ENCODE measurements around the gene GPR84. TPM values are rescaled to one million over a fixed set of nuclear protein-coding genes. Genes with fewer than 3 reads are reported as not detected.

GPR84 gene
- total and polyA plus RNA-seq, 9 of the 15 experiments (the other 6 are each of a cell fraction or from before 2014, with no cell fraction given) = 0.07 to 0.18 (median 0.11) TPM; not detected in 5

DNA sequence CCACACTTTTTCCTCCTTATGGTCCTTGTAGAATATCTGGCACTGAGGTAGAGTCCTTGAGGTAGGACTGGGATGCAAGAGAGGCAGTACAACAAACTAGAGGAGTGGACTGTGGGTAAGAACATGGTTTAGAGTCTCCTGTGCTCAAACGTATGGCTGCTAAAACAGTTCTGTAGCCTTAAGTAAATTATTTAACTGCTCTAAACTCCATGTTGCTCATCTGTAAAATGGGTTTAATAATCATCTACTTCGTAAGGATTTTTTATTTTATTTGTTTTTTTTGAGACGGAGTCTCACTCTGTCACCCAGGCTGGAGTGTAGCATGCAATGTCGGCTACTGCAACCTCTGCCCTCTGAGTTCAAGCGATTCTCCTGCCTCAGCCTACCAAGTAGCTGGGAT, 42.9 kb downstream of the GPR84 start:
- no peak for DNase-seq (ENCODE audit: extremely low read depth in 1 of 4, low spot score in 3 of 4)
- Histone ChIP-seq H3K9ac (ENCODE audit: insufficient read depth in 1 of 2, low read depth in 2 of 2, low read length in 2 of 2) (no peak overlapping the region), H3K27ac (ENCODE audit: extremely low read depth, low read depth, low read length) (no peak overlapping the region; the same call in 2 of the 3 replicates), H3K9me1 (ENCODE audit: control insufficient read depth, insufficient read depth, low read length) (no peaks in the 10 kb centered on the region), H3K36me3 (ENCODE audit: control insufficient read depth, insufficient read depth, low read length) (no peaks in the 10 kb centered on the region), H3K4me1 (replicated peaks in 1 of 2; ENCODE audit: control insufficient read depth in 2 of 2, insufficient read depth in 2 of 2, low read length in 2 of 2) (peaks cover 9 to 36% of the 10 kb centered on the region in 2 experiments; a peak in 4 of 5 replicates), H3K79me2 (ENCODE audit: control insufficient read depth, insufficient read depth, low read length) (peaks cover 25% of the 10 kb centered on the region), H2AFZ (ENCODE audit: low read depth, low read length) (peak overlapping the region; percentile 46; the same call in 1 of the 2 replicates), H3K4me2 (ENCODE audit: insufficient read depth, low read length) (no peak overlapping the region), H4K20me1 (replicated peaks; ENCODE audit: control insufficient read depth, insufficient read depth, low read length) (no peaks in the 10 kb centered on the region), H3K9me3 (replicated peaks; ENCODE audit: control insufficient read depth, insufficient read depth, low read depth, low read length) (no peaks in the 10 kb centered on the region), H3K4me3 (no peak overlapping the region), H3K27me3 (ENCODE audit: control insufficient read depth in 2 of 2, insufficient read depth in 2 of 2, low read length in 2 of 2) (no peaks in the 10 kb centered on the region)
- ChIA-PET CTCF (ENCODE audit: low intra/inter-chr PET ratio) (no interaction called here), POLR2A (interaction anchor here (0.5 to 6.7 kb wide), 7 partner anchors 10 to 36 kb away, joined by 3 to 47 read pairs (median 3); no protein-coding TSS in a partner anchor)
- WGBS (ENCODE audit: insufficient coverage, low coverage, missing lambda C conversion rate) = 81% methylated on average over 5 of the region's 5 CpGs
- in situ Hi-C loops (cut with MboI) = no loop called here
- no peak for FAIRE-seq
- no peak for ATAC-seq
- BruUV-seq (replicated peaks) = no TSS peak
- intact Hi-C loops (cut with micrococcal nuclease) = no loop called here
- TF ChIP-seq PHB2 (IDR thresholded peaks at IDR 0.05; ENCODE audit: low read depth) (no peak), NELFE (IDR thresholded peaks at IDR 0.05; ENCODE audit: insufficient read depth, insufficient read length) (no peak), DNMT1 (IDR thresholded peaks at IDR 0.05) (no peak), ZNF3 (CRISPR knock-in tag; IDR thresholded peaks at IDR 0.05) (no peak), KAT8 (IDR thresholded peaks at IDR 0.05; ENCODE audit: low read depth) (no peak), PPARD (CRISPR knock-in tag; IDR thresholded peaks at IDR 0.05) (no peak), NCOA2 (IDR thresholded peaks at IDR 0.05; ENCODE audit: partially characterized antibody in 2 of 2) (no peak), SMARCA5 (IDR thresholded peaks at IDR 0.05) (0 out of 2 replicates have a peak, but pooled peaks have one; percentile 34), PHTF2 (CRISPR knock-in tag; IDR thresholded peaks at IDR 0.05) (no peak), RBM25 (IDR thresholded peaks at IDR 0.05; ENCODE audit: low read depth, low read length, severe bottlenecking) (peak; percentile 88), ARHGAP35 (IDR thresholded peaks at IDR 0.05; ENCODE audit: partially characterized antibody) (no peak)
- TF ChIP-seq, protein P1, sequence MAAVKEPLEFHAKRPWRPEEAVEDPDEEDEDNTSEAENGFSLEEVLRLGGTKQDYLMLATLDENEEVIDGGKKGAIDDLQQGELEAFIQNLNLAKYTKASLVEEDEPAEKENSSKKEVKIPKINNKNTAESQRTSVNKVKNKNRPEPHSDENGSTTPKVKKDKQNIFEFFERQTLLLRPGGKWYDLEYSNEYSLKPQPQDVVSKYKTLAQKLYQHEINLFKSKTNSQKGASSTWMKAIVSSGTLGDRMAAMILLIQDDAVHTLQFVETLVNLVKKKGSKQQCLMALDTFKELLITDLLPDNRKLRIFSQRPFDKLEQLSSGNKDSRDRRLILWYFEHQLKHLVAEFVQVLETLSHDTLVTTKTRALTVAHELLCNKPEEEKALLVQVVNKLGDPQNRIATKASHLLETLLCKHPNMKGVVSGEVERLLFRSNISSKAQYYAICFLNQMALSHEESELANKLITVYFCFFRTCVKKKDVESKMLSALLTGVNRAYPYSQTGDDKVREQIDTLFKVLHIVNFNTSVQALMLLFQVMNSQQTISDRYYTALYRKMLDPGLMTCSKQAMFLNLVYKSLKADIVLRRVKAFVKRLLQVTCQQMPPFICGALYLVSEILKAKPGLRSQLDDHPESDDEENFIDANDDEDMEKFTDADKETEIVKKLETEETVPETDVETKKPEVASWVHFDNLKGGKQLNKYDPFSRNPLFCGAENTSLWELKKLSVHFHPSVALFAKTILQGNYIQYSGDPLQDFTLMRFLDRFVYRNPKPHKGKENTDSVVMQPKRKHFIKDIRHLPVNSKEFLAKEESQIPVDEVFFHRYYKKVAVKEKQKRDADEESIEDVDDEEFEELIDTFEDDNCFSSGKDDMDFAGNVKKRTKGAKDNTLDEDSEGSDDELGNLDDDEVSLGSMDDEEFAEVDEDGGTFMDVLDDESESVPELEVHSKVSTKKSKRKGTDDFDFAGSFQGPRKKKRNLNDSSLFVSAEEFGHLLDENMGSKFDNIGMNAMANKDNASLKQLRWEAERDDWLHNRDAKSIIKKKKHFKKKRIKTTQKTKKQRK (IDR thresholded peaks at IDR 0.05; ENCODE audit: borderline replicate concordance, low read depth, low read length) = no peak
- TF ChIP-seq, protein P2, sequence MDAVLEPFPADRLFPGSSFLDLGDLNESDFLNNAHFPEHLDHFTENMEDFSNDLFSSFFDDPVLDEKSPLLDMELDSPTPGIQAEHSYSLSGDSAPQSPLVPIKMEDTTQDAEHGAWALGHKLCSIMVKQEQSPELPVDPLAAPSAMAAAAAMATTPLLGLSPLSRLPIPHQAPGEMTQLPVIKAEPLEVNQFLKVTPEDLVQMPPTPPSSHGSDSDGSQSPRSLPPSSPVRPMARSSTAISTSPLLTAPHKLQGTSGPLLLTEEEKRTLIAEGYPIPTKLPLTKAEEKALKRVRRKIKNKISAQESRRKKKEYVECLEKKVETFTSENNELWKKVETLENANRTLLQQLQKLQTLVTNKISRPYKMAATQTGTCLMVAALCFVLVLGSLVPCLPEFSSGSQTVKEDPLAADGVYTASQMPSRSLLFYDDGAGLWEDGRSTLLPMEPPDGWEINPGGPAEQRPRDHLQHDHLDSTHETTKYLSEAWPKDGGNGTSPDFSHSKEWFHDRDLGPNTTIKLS (IDR thresholded peaks at IDR 0.05; ENCODE audit: borderline replicate concordance, low read depth) = no peak
- TF ChIP-seq, protein P3, sequence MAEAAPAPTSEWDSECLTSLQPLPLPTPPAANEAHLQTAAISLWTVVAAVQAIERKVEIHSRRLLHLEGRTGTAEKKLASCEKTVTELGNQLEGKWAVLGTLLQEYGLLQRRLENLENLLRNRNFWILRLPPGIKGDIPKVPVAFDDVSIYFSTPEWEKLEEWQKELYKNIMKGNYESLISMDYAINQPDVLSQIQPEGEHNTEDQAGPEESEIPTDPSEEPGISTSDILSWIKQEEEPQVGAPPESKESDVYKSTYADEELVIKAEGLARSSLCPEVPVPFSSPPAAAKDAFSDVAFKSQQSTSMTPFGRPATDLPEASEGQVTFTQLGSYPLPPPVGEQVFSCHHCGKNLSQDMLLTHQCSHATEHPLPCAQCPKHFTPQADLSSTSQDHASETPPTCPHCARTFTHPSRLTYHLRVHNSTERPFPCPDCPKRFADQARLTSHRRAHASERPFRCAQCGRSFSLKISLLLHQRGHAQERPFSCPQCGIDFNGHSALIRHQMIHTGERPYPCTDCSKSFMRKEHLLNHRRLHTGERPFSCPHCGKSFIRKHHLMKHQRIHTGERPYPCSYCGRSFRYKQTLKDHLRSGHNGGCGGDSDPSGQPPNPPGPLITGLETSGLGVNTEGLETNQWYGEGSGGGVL (CRISPR knock-in tag; IDR thresholded peaks at IDR 0.05) = no peak
- TF ChIP-seq, protein P4, sequence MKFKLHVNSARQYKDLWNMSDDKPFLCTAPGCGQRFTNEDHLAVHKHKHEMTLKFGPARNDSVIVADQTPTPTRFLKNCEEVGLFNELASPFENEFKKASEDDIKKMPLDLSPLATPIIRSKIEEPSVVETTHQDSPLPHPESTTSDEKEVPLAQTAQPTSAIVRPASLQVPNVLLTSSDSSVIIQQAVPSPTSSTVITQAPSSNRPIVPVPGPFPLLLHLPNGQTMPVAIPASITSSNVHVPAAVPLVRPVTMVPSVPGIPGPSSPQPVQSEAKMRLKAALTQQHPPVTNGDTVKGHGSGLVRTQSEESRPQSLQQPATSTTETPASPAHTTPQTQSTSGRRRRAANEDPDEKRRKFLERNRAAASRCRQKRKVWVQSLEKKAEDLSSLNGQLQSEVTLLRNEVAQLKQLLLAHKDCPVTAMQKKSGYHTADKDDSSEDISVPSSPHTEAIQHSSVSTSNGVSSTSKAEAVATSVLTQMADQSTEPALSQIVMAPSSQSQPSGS (CRISPR knock-in tag; IDR thresholded peaks at IDR 0.05) = no peak

Data from K562 (cell line).